Activated gamma-delta T cell (primary cell): ENCODE results near the gene FANCL.
"Not testable (repeated sequence)": the region's sequence is repeated elsewhere in the genome, so short reads cannot be mapped to it uniquely, and the experiment has no call there.

Experiments used
- DNase-seq: peaks from one replicate; lab custom pipeline; 2025; lab: John Stamatoyannopoulos, UW

The FANCL gene

GRCh38 chr2:58206785-58207184 is 34.3 kb downstream of the FANCL start:
- DNase-seq: no peak

- no peak for DNase-seq
Observed at GRCh38 chr2:58204195-58204959, 36.7 kb downstream of the FANCL start.

DNA sequence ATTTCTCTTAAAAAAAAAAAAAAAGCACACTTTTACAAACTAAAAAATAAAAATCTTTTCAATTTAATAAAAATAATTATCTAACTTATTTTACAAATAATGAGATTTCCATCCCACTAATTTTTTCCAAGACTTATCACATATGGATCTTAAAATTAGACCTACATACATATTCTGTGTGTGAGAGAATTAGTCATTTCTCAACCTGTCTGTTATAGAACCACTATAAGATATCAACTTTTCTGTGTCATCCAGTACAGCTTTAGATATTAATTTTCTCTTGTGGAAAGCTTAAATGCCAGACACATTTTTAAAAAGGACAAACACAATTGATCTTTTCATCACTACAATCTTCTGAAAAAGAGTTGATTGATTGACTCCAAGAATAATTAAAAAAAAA is 38.1 kb downstream of the FANCL start:
- DNase-seq: no peak

- DNase-seq: no peak
Observed at GRCh38 chr2:58202404-58202803, 38.7 kb downstream of the FANCL start.

DNA sequence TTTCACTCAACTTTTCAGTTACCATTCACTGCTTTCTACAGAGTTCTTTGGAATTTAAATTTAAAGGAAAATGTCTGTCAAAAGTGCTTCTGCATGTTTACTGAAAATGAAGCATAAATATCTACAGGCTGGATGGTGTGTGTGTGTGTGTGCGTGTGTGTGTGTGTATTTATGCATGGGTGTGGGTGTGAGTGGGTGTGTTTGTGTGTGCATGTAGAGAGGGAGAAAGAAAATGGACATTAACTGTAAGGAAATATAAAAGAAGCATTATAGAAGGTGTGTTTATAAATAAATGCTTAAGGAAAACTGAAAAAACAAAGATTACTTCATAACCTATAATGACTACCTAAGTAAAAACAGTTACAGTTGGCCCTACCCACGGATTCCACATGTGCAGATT is 43.2 kb downstream of the FANCL start:
- no peak for DNase-seq

DNA sequence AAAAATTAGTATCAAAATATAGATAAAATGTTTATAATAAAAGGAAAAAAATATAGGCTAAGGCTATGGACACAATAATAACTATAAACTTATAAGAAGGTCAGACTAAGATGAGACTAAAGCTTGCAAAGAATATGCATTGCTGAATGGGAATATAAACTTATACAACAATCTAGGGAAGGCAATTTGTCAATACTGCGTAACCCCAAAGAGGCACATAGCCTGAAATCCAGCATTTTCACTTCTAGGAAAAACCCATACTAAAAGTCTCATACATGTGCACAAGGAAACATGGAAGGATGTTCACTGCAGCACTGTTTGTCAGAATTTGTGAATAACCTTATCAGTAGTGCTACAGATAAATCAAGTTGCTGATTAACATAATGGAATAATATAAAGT is 45.5 kb downstream of the FANCL start:
- no peak for DNase-seq

GRCh38 chr2:58194458-58194857 is 46.7 kb downstream of the FANCL start:
- no peak for DNase-seq

GRCh38 chr2:58187022-58187421 is 54.1 kb downstream of the FANCL start:
- DNase-seq: not testable (repeated sequence)

DNA sequence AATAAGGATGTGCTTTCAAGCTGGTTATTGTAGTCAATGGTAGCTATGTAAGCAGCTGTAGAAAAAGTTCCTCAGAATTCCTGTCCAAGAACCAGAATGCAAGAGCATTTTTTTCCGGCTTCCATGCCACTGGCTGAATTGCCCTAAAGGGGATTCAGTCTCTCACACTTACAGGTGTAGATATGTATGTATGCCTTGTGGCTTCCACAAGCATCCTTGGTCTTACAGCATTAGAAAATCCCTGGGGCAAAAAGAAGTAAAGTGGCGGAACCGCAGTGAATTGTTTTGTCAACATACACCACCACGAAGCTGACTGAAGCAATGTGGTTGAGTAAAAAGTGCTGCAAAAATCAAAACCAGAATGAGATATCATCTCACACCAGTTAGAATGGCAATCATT is 54.6 kb downstream of the FANCL start:
- no peak for DNase-seq

DNA sequence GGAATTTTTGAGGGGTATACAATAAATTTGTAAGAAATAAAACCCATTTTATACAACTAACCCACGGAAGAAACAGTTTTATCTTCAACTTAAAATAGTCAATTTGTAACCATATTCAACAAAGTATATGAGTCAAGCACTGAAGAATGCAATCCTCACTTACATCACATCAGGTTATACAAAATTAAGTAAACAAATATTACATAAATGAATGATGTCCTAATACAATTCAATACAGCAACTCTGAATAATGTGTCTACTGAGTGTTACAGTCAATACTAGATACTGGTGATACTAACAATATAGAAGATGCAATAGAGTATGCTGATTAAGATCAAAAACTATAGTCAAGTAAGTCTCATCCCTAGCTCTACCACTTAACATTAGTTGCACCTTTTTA is 58.6 kb downstream of the FANCL start:
- DNase-seq: no peak

DNA sequence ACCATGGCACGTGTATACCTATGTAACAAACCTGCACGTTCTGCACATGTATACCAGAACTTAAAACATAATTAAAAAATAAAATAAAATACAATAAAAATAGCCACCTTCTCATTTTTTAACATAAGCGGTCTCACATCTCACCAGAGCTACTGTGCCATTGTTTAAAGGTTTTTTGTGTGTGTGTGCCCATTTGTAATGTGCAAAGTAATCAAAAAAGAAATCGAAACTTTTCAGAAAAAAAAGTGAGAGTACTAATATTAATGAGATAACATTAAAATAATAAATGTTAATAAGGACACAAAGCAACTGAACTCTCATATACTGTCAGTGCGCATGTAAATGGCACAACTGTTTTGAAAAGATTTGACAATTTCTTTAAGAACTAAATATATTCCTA is 60.5 kb downstream of the FANCL start:
- no peak for DNase-seq

- DNase-seq: not testable (repeated sequence)
Observed at GRCh38 chr2:58180175-58180574, 61.0 kb downstream of the FANCL start.

GRCh38 chr2:58177187-58177586 is 63.9 kb downstream of the FANCL start:
- not testable (repeated sequence) for DNase-seq

DNA sequence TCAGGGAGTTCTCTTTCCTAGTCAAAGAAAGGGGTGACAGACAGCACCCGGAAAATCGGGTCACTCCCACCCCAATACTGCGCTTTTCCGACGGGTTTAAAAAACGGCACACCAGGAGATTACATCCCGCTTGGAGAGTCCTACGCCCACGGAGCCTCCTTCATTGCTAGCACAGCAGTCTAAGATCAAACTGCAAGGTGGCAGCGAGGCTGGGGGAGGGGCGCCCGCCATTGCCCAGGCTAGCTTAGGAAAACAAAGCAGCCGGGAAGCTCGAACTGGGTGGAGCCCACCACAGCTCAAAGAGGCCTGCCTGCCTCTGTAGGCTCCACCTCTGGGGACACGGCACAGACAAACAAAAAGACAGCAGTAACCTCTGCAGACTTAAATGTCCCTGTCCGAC is 69.3 kb downstream of the FANCL start:
- DNase-seq: not testable (repeated sequence)

- not testable (repeated sequence) for DNase-seq
Observed at GRCh38 chr2:58170334-58170933, 70.7 kb downstream of the FANCL start.

GRCh38 chr2:58169845-58170244 is 71.3 kb downstream of the FANCL start:
- DNase-seq: not testable (repeated sequence)

DNA sequence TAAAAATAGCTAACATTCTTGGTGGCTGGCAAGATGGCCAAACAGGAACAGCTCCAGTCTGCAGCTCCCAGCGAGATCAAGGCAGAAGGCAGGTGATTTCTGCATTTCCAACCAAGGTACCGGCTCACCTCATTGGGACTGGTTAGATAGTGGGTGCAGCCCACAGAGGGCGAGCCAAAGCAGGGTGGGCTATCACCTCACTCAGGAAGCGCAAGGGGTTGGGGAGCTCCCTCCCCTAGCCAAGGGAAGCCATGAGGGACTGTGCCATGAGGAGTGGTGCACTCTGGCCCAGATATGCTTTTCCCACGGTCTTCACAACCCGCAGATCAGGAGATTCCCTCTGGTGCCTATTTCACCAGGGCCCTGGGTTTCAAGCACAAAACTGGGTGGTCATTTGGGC is 73.0 kb downstream of the FANCL start:
- DNase-seq: not testable (repeated sequence)

GRCh38 chr2:58163913-58164312 is 77.2 kb downstream of the FANCL start:
- no peak for DNase-seq

GRCh38 chr2:58158481-58158880 is 82.6 kb downstream of the FANCL start:
- DNase-seq: no peak

DNA sequence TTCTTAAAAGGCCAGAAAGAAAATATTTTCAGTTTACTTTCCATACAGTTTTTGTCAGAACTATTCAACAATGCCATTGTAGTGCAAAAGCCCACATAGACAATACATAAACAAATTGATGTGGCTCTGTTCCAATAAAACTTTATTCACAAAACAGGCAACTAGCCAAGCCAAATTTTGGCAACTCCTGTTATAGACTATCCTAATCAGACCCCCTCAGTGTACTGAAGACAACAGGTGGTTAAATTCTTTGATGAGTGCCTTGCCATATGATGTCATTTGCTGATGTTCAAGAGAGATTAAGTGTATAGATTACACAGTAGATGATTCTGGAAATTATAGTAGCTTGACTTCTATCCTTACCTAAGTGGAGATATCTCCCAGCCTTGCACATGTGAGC is 83.4 kb downstream of the FANCL start:
- no peak for DNase-seq

DNA sequence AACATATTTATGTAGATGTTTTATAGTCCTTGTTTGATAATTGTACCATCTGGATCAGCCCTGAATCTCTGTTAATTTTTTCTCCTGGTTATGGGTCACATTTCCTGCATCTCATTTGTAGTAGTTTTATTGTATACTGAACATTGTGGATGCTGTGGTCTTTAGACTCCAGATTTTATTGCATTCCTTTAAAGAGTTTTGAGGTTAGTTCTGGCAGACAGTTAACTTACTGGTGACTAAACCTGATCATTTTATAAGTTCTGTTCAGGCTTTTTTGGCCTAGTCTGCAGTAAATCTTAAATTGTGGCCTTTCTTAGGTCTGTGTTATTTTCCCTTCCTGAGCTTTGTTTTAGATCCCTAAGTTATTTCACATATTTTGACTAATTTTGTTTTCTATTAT is 84.3 kb downstream of the FANCL start:
- DNase-seq: no peak

- no peak for DNase-seq
Observed at GRCh38 chr2:58155160-58155778, 85.9 kb downstream of the FANCL start.

DNA sequence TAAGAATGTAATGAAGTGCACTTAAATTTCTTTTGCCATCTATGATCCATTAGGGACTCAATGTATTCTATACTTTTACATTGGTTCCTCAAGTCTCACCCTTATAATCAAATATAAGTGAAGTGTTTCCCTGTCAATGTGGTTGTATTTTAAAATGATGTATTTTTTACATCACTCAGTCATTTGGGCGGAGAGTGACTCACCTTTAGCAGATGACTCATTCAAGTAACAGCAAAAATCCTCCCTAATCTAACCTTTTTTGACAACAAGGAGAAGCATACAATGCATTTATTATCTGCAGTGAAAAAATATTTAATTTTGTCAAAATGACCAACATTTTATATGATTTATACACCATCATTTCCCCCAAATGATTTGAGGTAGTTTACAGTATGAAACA is 94.4 kb downstream of the FANCL start:
- DNase-seq: no peak
